ENCODE data around the gene RIPOR2. TPM values are rescaled to one million over a fixed set of nuclear protein-coding genes. Genes with fewer than 3 reads are reported as not detected.

RIPOR2 gene, protein sequence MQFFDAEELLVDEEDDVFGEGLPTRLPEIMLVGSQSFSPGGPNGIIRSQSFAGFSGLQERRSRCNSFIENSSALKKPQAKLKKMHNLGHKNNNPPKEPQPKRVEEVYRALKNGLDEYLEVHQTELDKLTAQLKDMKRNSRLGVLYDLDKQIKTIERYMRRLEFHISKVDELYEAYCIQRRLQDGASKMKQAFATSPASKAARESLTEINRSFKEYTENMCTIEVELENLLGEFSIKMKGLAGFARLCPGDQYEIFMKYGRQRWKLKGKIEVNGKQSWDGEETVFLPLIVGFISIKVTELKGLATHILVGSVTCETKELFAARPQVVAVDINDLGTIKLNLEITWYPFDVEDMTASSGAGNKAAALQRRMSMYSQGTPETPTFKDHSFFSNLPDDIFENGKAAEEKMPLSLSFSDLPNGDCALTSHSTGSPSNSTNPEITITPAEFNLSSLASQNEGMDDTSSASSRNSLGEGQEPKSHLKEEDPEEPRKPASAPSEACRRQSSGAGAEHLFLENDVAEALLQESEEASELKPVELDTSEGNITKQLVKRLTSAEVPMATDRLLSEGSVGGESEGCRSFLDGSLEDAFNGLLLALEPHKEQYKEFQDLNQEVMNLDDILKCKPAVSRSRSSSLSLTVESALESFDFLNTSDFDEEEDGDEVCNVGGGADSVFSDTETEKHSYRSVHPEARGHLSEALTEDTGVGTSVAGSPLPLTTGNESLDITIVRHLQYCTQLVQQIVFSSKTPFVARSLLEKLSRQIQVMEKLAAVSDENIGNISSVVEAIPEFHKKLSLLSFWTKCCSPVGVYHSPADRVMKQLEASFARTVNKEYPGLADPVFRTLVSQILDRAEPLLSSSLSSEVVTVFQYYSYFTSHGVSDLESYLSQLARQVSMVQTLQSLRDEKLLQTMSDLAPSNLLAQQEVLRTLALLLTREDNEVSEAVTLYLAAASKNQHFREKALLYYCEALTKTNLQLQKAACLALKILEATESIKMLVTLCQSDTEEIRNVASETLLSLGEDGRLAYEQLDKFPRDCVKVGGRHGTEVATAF
- 100 to 1,000 TPM; 296 to 364 TPM for total RNA-seq
- 628 to 697 reads per million in 2 donors for total RNA-seq

GRCh38 chr6:24935366-24936152 is at the start of gene RIPOR2:
Gene RIPOR2 (minus strand): TSS chr6:24935960. CDS start chr6:24935898, 62 bp downstream.
- Mint-ChIP-seq H3K27ac (peak within 1 kb of the TSS; percentile 98), H3K36me3 (ENCODE audit: low read depth) (peaks cover 17% of the 10 kb centered on the region)
- peak; percentile 77 for ATAC-seq

DNA sequence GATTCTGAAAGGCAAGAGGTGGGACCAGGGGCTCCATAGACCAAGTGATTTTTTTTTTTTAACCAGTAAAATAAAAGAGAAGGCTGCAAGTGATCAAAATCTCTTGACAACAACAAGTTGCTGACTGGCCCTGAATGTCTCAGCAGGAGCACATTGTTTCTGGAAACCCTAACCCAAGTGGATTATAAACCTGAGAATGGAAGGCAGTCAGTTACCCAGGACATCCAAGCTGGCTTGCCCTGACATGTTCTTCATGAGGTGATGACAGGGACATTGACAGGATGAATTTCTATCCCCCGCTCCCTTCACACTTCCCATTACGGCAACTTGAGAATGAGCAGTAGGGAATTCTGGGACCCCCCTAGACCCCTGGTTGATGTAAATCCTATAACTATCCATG is 49.6 kb upstream of the RIPOR2 start:
- H3K36me3 Mint-ChIP-seq (ENCODE audit: low read depth): peaks cover 2% of the 10 kb centered on the region
- H3K4me3 Mint-ChIP-seq: peak overlapping the region; percentile 19
- H3K9me3 ChIP-seq (ENCODE audit: control insufficient read depth, low read length, poor library complexity, severe bottlenecking): peaks cover 5% of the 10 kb centered on the region
- no peaks in the 10 kb centered on the region for H3K27me3 Mint-ChIP-seq
- H3K27ac Mint-ChIP-seq: no peak overlapping the region
- H3K4me1 Mint-ChIP-seq: peaks cover 39% of the 10 kb centered on the region
- ATAC-seq: no peak
- no peak for DNase-seq

More at GRCh38 chr6:24935366-24936152, at the start of gene RIPOR2:
- peak; percentile 55 to 62 (median 59) for DNase-seq
- Mint-ChIP-seq H3K27me3 (no peaks in the 10 kb centered on the region), H3K4me1 (peaks cover 56% of the 10 kb centered on the region), H3K4me3 (peak within 1 kb of the TSS; percentile 98)
- H3K9me3 ChIP-seq (ENCODE audit: control insufficient read depth, low read length, poor library complexity, severe bottlenecking): no peaks in the 10 kb centered on the region

- Mint-ChIP-seq H3K4me1 (peaks cover 42% of the 10 kb centered on the region), H3K4me3 (no peak overlapping the region), H3K27me3 (no peaks in the 10 kb centered on the region), H3K27ac (peak overlapping the region; percentile 65), H3K36me3 (ENCODE audit: low read depth) (no peaks in the 10 kb centered on the region)
- no peak for ATAC-seq
- no peak for DNase-seq
- H3K9me3 ChIP-seq (ENCODE audit: control insufficient read depth, low read length, poor library complexity, severe bottlenecking): peaks cover 2% of the 10 kb centered on the region
These were observed 46.5 kb upstream of the RIPOR2 start for GRCh38 chr6:24982231-24982630.

- H3K9me3 ChIP-seq (ENCODE audit: control insufficient read depth, low read length, poor library complexity, severe bottlenecking): no peaks in the 10 kb centered on the region
- DNase-seq (no peak), ATAC-seq (no peak)
- peak overlapping the region; percentile 65 for H3K27ac Mint-ChIP-seq
- no peaks in the 10 kb centered on the region for H3K27me3 Mint-ChIP-seq
- H3K36me3 Mint-ChIP-seq (ENCODE audit: low read depth): no peaks in the 10 kb centered on the region
- peaks cover 39% of the 10 kb centered on the region for H3K4me1 Mint-ChIP-seq
- no peak overlapping the region for H3K4me3 Mint-ChIP-seq
These were observed 45.6 kb upstream of the RIPOR2 start for GRCh38 chr6:24981386-24981760.

- ATAC-seq: peak; percentile 40
These were observed 45.0 kb upstream of the RIPOR2 start for GRCh38 chr6:24980507-24981385.

DNA sequence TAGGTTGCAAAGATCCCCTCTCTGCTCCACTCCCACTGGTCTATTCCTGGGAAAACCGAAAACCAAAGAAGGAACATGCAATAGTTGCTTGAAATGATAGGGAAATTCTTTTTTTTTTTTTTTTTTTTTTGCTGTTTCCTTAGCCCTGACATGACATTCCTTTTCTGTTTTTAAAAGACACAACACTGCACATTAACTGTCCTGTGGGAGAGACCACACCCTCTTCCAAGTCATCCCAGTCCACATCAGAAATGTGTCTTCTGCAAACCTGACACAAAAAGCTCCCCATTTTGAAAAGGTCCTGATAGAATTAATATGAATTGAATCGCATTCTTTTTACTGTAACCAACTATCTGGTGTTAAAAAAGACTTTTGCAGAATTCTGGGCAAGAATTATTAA is 43.4 kb upstream of the RIPOR2 start:
- Mint-ChIP-seq H3K36me3 (ENCODE audit: low read depth) (peaks cover 2% of the 10 kb centered on the region), H3K4me3 (no peak overlapping the region), H3K27me3 (no peaks in the 10 kb centered on the region), H3K27ac (peak overlapping the region; percentile 27), H3K4me1 (peaks cover 45% of the 10 kb centered on the region)
- ATAC-seq (no peak), DNase-seq (no peak)
- no peaks in the 10 kb centered on the region for H3K9me3 ChIP-seq (ENCODE audit: control insufficient read depth, low read length, poor library complexity, severe bottlenecking)

More at GRCh38 chr6:24980507-24981385, 45.0 kb upstream of the RIPOR2 start:
- H3K4me1 Mint-ChIP-seq: peaks cover 37% of the 10 kb centered on the region
- no peaks in the 10 kb centered on the region for H3K36me3 Mint-ChIP-seq (ENCODE audit: low read depth)
- H3K27me3 Mint-ChIP-seq: no peaks in the 10 kb centered on the region
- H3K4me3 Mint-ChIP-seq: no peak overlapping the region
- H3K27ac Mint-ChIP-seq: peak overlapping the region; percentile 90
- no peak for DNase-seq
- no peaks in the 10 kb centered on the region for H3K9me3 ChIP-seq (ENCODE audit: control insufficient read depth, low read length, poor library complexity, severe bottlenecking)

DNA sequence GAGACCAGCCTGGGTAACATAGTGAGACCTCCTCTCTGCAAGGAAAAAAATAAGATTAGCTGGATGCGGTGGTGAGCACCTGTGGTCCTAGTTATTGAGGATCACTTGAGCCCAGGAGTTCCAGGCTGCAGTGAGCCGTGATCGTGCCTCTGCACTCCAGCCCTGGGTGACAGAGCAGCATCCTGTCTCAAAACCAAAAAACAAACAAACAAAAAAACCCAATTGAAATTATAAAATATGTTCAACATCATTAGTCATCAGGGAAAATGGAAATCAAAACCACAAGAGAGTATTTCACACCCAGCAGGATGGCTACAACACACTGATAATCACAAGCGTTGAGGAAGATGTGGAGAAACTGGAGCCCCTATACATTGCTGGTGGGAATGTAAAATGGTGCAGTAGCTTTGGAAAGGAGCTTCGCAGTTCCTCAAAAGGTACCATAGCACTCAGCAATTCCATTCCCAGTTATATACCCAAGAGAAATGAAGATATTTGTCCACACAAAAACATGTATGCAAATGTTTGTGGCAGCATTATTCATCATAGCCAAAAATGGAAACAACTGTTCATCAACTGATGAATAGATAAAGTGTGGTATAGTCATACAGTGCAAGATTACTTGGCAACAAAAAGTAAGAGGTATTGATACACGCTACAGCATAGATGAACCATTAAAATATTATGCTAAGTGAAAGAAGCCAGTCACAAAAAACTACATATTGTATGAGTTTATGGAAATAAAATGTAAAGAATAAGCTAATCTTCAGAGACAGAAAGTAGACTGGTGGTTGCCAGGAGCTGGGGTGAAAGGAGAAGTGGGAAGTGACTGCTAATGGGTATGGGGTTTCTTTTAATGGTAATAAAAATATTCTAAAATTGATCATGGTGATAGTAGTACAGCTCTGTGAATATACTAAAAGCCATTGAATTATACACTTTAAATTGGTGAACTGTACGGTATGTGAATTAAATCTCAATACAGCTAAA is 38.7 kb upstream of the RIPOR2 start:
- H3K36me3 Mint-ChIP-seq (ENCODE audit: low read depth): peaks cover 14% of the 10 kb centered on the region
- H3K4me1 Mint-ChIP-seq: peaks cover 45% of the 10 kb centered on the region
- no peaks in the 10 kb centered on the region for H3K9me3 ChIP-seq (ENCODE audit: control insufficient read depth, low read length, poor library complexity, severe bottlenecking)
- H3K27ac Mint-ChIP-seq: peak overlapping the region; percentile 92
- DNase-seq (peak in 1 of 3 donors; percentile 22), ATAC-seq (peak; percentile 90)
- peak overlapping the region; percentile 57 for H3K4me3 Mint-ChIP-seq
- no peaks in the 10 kb centered on the region for H3K27me3 Mint-ChIP-seq

DNA sequence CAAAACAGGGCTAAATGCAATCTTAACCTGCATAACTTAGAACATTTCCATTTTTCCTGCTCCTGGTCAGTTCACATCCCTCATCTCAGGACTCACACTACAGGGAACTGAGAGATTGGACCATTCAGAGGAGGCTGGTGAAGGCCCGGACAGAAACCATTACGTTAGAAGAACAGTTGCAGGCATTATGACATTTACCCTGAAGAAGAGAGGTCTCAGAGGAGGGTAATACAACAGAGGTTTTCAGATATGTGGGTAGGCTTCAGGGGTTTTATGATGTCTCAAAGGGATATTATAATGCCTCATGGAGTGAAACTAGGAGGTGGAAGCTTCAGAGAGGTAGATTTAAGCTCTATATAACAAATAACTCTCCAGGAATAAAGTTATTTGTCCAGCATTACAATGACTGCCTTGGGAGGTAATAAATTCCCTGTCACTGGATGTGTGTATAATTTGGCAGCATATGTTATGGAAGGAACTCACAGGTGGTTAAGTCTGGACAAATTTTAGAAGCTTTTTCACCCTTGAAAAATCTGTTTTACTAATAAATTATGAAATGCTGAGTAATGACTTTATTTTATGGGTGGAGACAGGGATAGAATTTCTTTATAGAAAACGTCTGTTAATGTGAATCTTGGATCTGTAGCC is 36.7 kb upstream of the RIPOR2 start:
- H3K9me3 ChIP-seq (ENCODE audit: control insufficient read depth, low read length, poor library complexity, severe bottlenecking): no peaks in the 10 kb centered on the region
- H3K4me3 Mint-ChIP-seq: peak overlapping the region; percentile 5
- no peak overlapping the region for H3K27ac Mint-ChIP-seq
- no peak for ATAC-seq
- H3K36me3 Mint-ChIP-seq (ENCODE audit: low read depth): peaks cover 14% of the 10 kb centered on the region
- H3K27me3 Mint-ChIP-seq: no peaks in the 10 kb centered on the region
- no peak for DNase-seq
- H3K4me1 Mint-ChIP-seq: peaks cover 43% of the 10 kb centered on the region

DNA sequence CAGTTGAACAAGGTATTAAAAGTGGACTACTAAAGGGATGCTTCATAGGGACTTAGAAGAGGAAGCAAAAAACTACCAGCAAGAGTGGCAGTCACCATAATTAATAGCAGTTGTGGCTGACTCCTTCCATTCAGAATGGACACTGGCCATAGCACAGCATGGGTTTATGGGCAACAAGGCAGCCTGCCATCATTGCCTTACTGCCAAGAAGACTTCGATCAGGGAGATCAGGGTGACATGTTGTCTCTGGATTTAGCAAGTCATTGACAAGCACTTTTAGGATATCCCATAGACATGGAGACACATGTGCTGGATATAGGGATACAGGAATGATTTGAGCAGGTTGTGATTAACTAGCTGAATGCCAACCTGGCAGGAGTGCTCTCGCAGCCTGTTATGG is 35.3 kb upstream of the RIPOR2 start:
- Mint-ChIP-seq H3K4me3 (no peak overlapping the region), H3K27me3 (no peaks in the 10 kb centered on the region), H3K4me1 (peaks cover 47% of the 10 kb centered on the region), H3K36me3 (ENCODE audit: low read depth) (peaks cover 16% of the 10 kb centered on the region), H3K27ac (peak overlapping the region; percentile 39)
- no peak for ATAC-seq
- no peaks in the 10 kb centered on the region for H3K9me3 ChIP-seq (ENCODE audit: control insufficient read depth, low read length, poor library complexity, severe bottlenecking)
- DNase-seq: no peak

DNA sequence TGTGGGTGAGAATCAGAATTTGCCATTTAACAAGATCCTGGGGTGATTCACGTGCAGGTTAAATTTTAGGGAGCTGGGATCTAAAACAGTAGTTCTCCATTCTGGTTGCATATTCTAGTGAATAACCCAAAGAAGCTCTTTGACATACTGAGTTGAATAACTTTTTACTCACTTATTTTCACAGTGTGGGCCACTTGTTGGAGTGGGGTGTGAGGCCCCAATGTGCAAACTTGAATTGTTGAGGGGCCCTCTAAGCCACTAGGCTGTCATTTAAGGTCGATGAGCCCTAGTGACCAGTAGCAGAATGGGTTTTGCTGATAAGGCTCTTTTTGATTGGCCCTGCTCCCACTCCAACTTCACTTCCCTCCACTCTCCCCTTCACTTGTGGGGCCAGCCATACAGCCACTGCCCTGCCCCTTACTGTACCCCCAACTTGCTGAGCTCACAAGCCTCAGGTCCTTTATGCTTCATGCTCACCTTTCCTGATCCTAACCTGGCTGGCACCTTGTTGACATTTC is 33.6 kb upstream of the RIPOR2 start:
- no peaks in the 10 kb centered on the region for H3K9me3 ChIP-seq (ENCODE audit: control insufficient read depth, low read length, poor library complexity, severe bottlenecking)
- DNase-seq: no peak
- peaks cover 14% of the 10 kb centered on the region for H3K36me3 Mint-ChIP-seq (ENCODE audit: low read depth)
- H3K4me3 Mint-ChIP-seq: peak overlapping the region; percentile 44
- ATAC-seq: no peak
- H3K4me1 Mint-ChIP-seq: peaks cover 42% of the 10 kb centered on the region
- H3K27me3 Mint-ChIP-seq: no peaks in the 10 kb centered on the region
- peak overlapping the region; percentile 39 for H3K27ac Mint-ChIP-seq

All from T-helper 17 cell (primary cell).